H9 (cell line): ENCODE results near the gene FLG2. TPM values are rescaled to one million over a fixed set of nuclear protein-coding genes. Genes with fewer than 3 reads are reported as not detected.
"Not testable (repeated sequence)": the region's sequence is repeated elsewhere in the genome, so short reads cannot be mapped to it uniquely, and the experiment has no call there.

Experiments
- DNase-seq: peaks from one replicate; pipeline ENCODE4 v3.0.0-alpha.2; 2017
- H2AFZ ChIP-seq: one replicate; pipeline ENCODE4 v1.6.1; 2013; ENCODE audit warnings: mild to moderate bottlenecking, low read length, control low read depth, moderate library complexity
- H2AK5ac ChIP-seq: 2 replicates; pipeline ENCODE4 v1.6.1; 2013; ENCODE audit warnings: low read length, control low read depth, mixed read lengths; ENCODE audit not compliant: insufficient read length
- H2BK120ac ChIP-seq: one replicate; pipeline ENCODE4 v1.6.1; 2013; ENCODE audit warnings: low read depth, mild to moderate bottlenecking, low read length, control low read depth, inconsistent platforms; ENCODE audit not compliant: poor library complexity, severe bottlenecking
- H2BK12ac ChIP-seq: 2 replicates; pipeline ENCODE4 v1.6.1; 2013; ENCODE audit warnings: low read length, control low read depth, mixed read lengths, low read depth; ENCODE audit not compliant: insufficient read length
- H2BK15ac ChIP-seq: 2 replicates; pipeline ENCODE4 v1.6.1; 2013; ENCODE audit warnings: low read depth, low read length, control low read depth
- H2BK20ac ChIP-seq: one replicate; pipeline ENCODE4 v1.6.1; 2013; ENCODE audit warnings: low read depth, mild to moderate bottlenecking, low read length, control low read depth, inconsistent platforms; ENCODE audit not compliant: poor library complexity, severe bottlenecking
- H2BK5ac ChIP-seq: 2 replicates; pipeline ENCODE4 v1.6.1; 2013; ENCODE audit warnings: low read length, control low read depth, mixed read lengths; ENCODE audit not compliant: insufficient read length
- H3K14ac ChIP-seq: 2 replicates; pipeline ENCODE4 v1.6.1; 2013; ENCODE audit warnings: low read length, control low read depth; ENCODE audit not compliant: insufficient read depth
- H3K18ac ChIP-seq: 2 replicates; pipeline ENCODE4 v1.6.1; 2013; ENCODE audit warnings: low read depth, mild to moderate bottlenecking, mixed read lengths, low read length, control low read depth; ENCODE audit not compliant: insufficient read length
- H3K23ac ChIP-seq: 2 replicates; pipeline ENCODE4 v1.6.1; 2013; ENCODE audit warnings: low read length, control low read depth, mixed read lengths, low read depth; ENCODE audit not compliant: insufficient read length
- H3K23me2 ChIP-seq: 2 replicates; pipeline ENCODE4 v1.6.1; 2013; ENCODE audit warnings: low read depth, mild to moderate bottlenecking, mixed read lengths, low read length, control low read depth; ENCODE audit not compliant: insufficient read length, poor library complexity, severe bottlenecking
- H3K27ac ChIP-seq: 2 replicates; pipeline ENCODE4 v1.5.1; 2013; ENCODE audit warnings: low read length, control low read depth, mixed read lengths, low read depth; ENCODE audit not compliant: insufficient read length
- H3K27me3 ChIP-seq: 2 replicates; pipeline ENCODE4 v1.6.1; 2013; ENCODE audit warnings: low read length, control low read depth, inconsistent platforms; ENCODE audit not compliant: insufficient read depth
- H3K4ac ChIP-seq: 2 replicates; pipeline ENCODE4 v1.6.1; 2013; ENCODE audit warnings: low read depth, mild to moderate bottlenecking, control low read depth, inconsistent platforms, low read length, moderate library complexity
- H3K4me1 ChIP-seq: 2 replicates; pipeline ENCODE4 v1.6.1; 2013; ENCODE audit warnings: low read length, control low read depth, inconsistent platforms; ENCODE audit not compliant: insufficient read depth
- H3K4me2 ChIP-seq: 2 replicates; pipeline ENCODE4 v1.6.1; 2013; ENCODE audit warnings: low read length, control low read depth, mixed read lengths; ENCODE audit not compliant: insufficient read length, insufficient read depth
- H3K56ac ChIP-seq: 2 replicates; pipeline ENCODE4 v1.6.1; 2013; ENCODE audit warnings: low read depth, mild to moderate bottlenecking, mixed read lengths, low read length, control low read depth; ENCODE audit not compliant: insufficient read length
- H3K79me1 ChIP-seq: 2 replicates; pipeline ENCODE4 v1.6.1; 2013; ENCODE audit warnings: low read depth, mild to moderate bottlenecking, moderate library complexity, low read length, control low read depth, inconsistent platforms; ENCODE audit not compliant: insufficient read depth, poor library complexity, severe bottlenecking
- H3K79me2 ChIP-seq: 2 replicates; pipeline ENCODE4 v1.6.1; 2013; ENCODE audit warnings: low read length, control low read depth, inconsistent platforms; ENCODE audit not compliant: insufficient read depth
- H3K9ac ChIP-seq: 2 replicates; pipeline ENCODE4 v1.6.1; 2013; ENCODE audit warnings: low read length, control low read depth, mixed read lengths; ENCODE audit not compliant: insufficient read length; ENCODE audit errors: extremely low read depth
- H3K9me3 ChIP-seq: one replicate; pipeline ENCODE4 v1.6.1; 2013; ENCODE audit warnings: low read depth, low read length, inconsistent platforms; ENCODE audit not compliant: control insufficient read depth
- H3T11ph ChIP-seq: one replicate; pipeline ENCODE4 v1.6.1; 2013; ENCODE audit warnings: mild to moderate bottlenecking, low read length, control low read depth, inconsistent platforms
- H4K20me1 ChIP-seq: one replicate; pipeline ENCODE4 v1.6.1; 2013; ENCODE audit not compliant: control insufficient read depth, insufficient read length, insufficient read depth
- H4K5ac ChIP-seq: 2 replicates; pipeline ENCODE4 v1.6.1; 2013; ENCODE audit warnings: low read depth, mild to moderate bottlenecking, mixed read lengths, low read length, control low read depth; ENCODE audit not compliant: insufficient read length
- H4K8ac ChIP-seq: replicated peaks from 2 replicates; pipeline ENCODE4 v1.6.1; 2013; ENCODE audit warnings: low read length, control low read depth, mixed read lengths, low read depth; ENCODE audit not compliant: insufficient read length
- H4K91ac ChIP-seq: 2 replicates; pipeline ENCODE4 v1.6.1; 2013; ENCODE audit warnings: low read depth, mild to moderate bottlenecking, moderate library complexity, mixed read lengths, low read length, control low read depth; ENCODE audit not compliant: insufficient read length
- H3K27ac Mint-ChIP-seq, 3 experiments: 2 replicates in 2 of 3; 3 replicates in 1 of 3; pipeline ENCODE4 v1.8.0; 2020 to 2021; ENCODE audit warnings: mixed read lengths in 3 of 3, mild to moderate bottlenecking in 1 of 3, moderate library complexity in 1 of 3
- H3K27me3 Mint-ChIP-seq: 2 replicates; pipeline ENCODE4 v1.8.0; 2021; ENCODE audit warnings: low read depth, mild to moderate bottlenecking, moderate library complexity, mixed read lengths
- H3K36me3 Mint-ChIP-seq, 3 experiments: 2 replicates in 2 of 3; 3 replicates in 1 of 3; pipeline ENCODE4 v1.8.0; 2020 to 2021; ENCODE audit warnings: low read depth in 3 of 3, mixed read lengths in 3 of 3; ENCODE audit not compliant: insufficient read depth in 1 of 3
- H3K4me1 Mint-ChIP-seq, 2 experiments: 2 replicates each; pipeline ENCODE4 v1.8.0; 2020; ENCODE audit warnings: mixed read lengths in 2 of 2
- H3K4me3 Mint-ChIP-seq, 2 experiments: 2 replicates in 1 of 2; 3 replicates in 1 of 2; pipeline ENCODE4 v1.8.0; 2020 to 2021; ENCODE audit warnings: mild to moderate bottlenecking in 2 of 2, mixed read lengths in 2 of 2, moderate library complexity in 1 of 2
- H3K9me3 Mint-ChIP-seq, 2 experiments: 2 replicates in 1 of 2; 3 replicates in 1 of 2; pipeline ENCODE4 v1.8.0; 2020; ENCODE audit warnings: mild to moderate bottlenecking in 2 of 2, mixed read lengths in 2 of 2, moderate library complexity in 1 of 2
- CTCF ChIP-seq: fragments of 200-600 bp; sonication (generic); conservative IDR thresholded peaks from 3 replicates; pipeline ENCODE4 v1.8.0; 2021; ENCODE audit warnings: antibody characterized with exemption, mild to moderate bottlenecking
- WGBS: extraction: QIAGEN DNeasy Blood & Tissue Kit; methylation state at CpG from one replicate; pipeline ENCODE4 v1.1.7; 2013; ENCODE audit warnings: missing lambda C conversion rate, low lambda C conversion rate, mixed read lengths; ENCODE audit not compliant: insufficient read length; ENCODE audit errors: extremely low coverage; 5-methylcytosine and 5-hydroxymethylcytosine counted together
- total RNA-seq: library from RNA; stranded (reverse); gene quantifications from 2 replicates; pipeline ENCODE4 v1.2.1, GENCODE V29; 2021

Gene FLG2
- total RNA-seq, 1 experiment from 2014 or later: not detected

GRCh38 chr1:152313319-152313801 lies 46.4 kb downstream of the FLG2 start:
- Histone ChIP-seq H2AFZ (no peak overlapping the region), H2BK20ac (no peak overlapping the region), H3K18ac (no peak overlapping the region), H3K4me2 (no peak overlapping the region), H4K91ac (no peak overlapping the region), H3K79me1 (no peaks in the 10 kb centered on the region), H3K9ac (no peak overlapping the region), H3T11ph (no peak overlapping the region), H3K23me2 (no peaks in the 10 kb centered on the region), H3K27ac (no peak overlapping the region), H3K9me3 (peaks cover 85% of the 10 kb centered on the region), H2BK5ac (no peak overlapping the region), H3K4me1 (no peaks in the 10 kb centered on the region), H3K4ac (no peak overlapping the region), H3K27me3 (no peaks in the 10 kb centered on the region), H4K5ac (no peak overlapping the region), H2BK12ac (no peak overlapping the region), H3K79me2 (no peaks in the 10 kb centered on the region), H3K56ac (no peak overlapping the region), H3K14ac (no peak overlapping the region), H4K8ac (no peak overlapping the region), H2BK15ac (no peak overlapping the region), H3K23ac (no peak overlapping the region), H2AK5ac (no peak overlapping the region), H4K20me1 (no peaks in the 10 kb centered on the region), H2BK120ac (no peak overlapping the region)
- H3K9me3 Mint-ChIP-seq: peaks cover 70 to 77% of the 10 kb centered on the region in 2 experiments
- no peak for DNase-seq
- peaks cover 33 to 51% (median 47%) of the 10 kb centered on the region in 3 experiments for H3K36me3 Mint-ChIP-seq
- H3K4me3 Mint-ChIP-seq: no peak overlapping the region
- no peak for TF ChIP-seq CTCF
- no CpG with 5 or more reads among the region's 21 CpGs for WGBS
- H3K27ac Mint-ChIP-seq: no peak overlapping the region
- H3K27me3 Mint-ChIP-seq: peaks cover 6% of the 10 kb centered on the region
- H3K4me1 Mint-ChIP-seq: no peaks in the 10 kb centered on the region

- H2BK15ac ChIP-seq, H3K27ac ChIP-seq, H3K27ac Mint-ChIP-seq, H3K4ac ChIP-seq, H4K8ac ChIP-seq, H3K4me2 ChIP-seq, H3K18ac ChIP-seq, H2AFZ ChIP-seq, H3K4me3 Mint-ChIP-seq, H2BK120ac ChIP-seq, H3K23ac ChIP-seq, H3K27me3 ChIP-seq, H3K9ac ChIP-seq, H3K14ac ChIP-seq, H3T11ph ChIP-seq, H3K4me1 ChIP-seq, H3K79me2 ChIP-seq, H3K23me2 ChIP-seq, H3K4me1 Mint-ChIP-seq, H2BK20ac ChIP-seq, H3K56ac ChIP-seq, H2BK12ac ChIP-seq, H4K5ac ChIP-seq, DNase-seq, H4K20me1 ChIP-seq, H3K79me1 ChIP-seq, H4K91ac ChIP-seq, H3K27me3 Mint-ChIP-seq, H2BK5ac ChIP-seq, H2AK5ac ChIP-seq: not testable (repeated sequence)
- WGBS: no CpG with 5 or more reads among the region's 13 CpGs
- peaks cover 82 to 89% of the 10 kb centered on the region in 2 experiments for H3K9me3 Mint-ChIP-seq
- H3K36me3 Mint-ChIP-seq: peaks cover 42 to 56% (median 53%) of the 10 kb centered on the region in 3 experiments
- H3K9me3 ChIP-seq: peaks cover 83% of the 10 kb centered on the region
Measured at GRCh38 chr1:152312169-152312568, 47.6 kb downstream of the FLG2 start.
